ENCODE results near the gene PAPOLG. TPM values are rescaled to one million over a fixed set of nuclear protein-coding genes. Genes with fewer than 3 reads are reported as not detected.

PAPOLG gene
- total and polyA plus RNA-seq, 7 experiments from 2014 or later, result 14.9 to 42.4 (median 20.4) TPM

GRCh38 chr2:60717691-60718090, 38.4 kb upstream of the PAPOLG start:
- intact Hi-C loops (cut with micrococcal nuclease), result no loop called here
- Histone ChIP-seq H3K4me3 (ENCODE audit: low read length) (no peak overlapping the region), H3K36me3 (ENCODE audit: control insufficient read depth in 2 of 3, insufficient read depth in 3 of 3, low read length in 3 of 3) (no peaks in the 10 kb centered on the region), H3K4me1 (ENCODE audit: control insufficient read depth in 2 of 2, insufficient read depth in 2 of 2, low read length in 2 of 2) (no peaks in the 10 kb centered on the region), H3K9me3 (ENCODE audit: control insufficient read depth in 2 of 3, low read length in 3 of 3) (no peaks in the 10 kb centered on the region), H3K27me3 (ENCODE audit: control insufficient read depth in 2 of 2, insufficient read depth in 2 of 2, low read length in 2 of 2) (no peaks in the 10 kb centered on the region), H3K27ac (ENCODE audit: low read depth, low read length) (no peak overlapping the region)
- DNase-seq, result no peak
- peaks cover 0 to 3% (median 0%) of the 10 kb centered on the region in 5 donors for H3K27me3 Mint-ChIP-seq
- no peaks in the 10 kb centered on the region for H3K36me3 Mint-ChIP-seq
- no peak overlapping the region for H3K4me3 Mint-ChIP-seq
- ChIA-PET CTCF (no interaction called here), POLR2A (no interaction called here)
- H3K4me1 Mint-ChIP-seq, result peaks cover 0 to 3% (median 0%) of the 10 kb centered on the region in 7 donors
- H3K9me3 Mint-ChIP-seq, result peaks cover 0 to 2% (median 0%) of the 10 kb centered on the region in 11 donors
- peak; percentile 22 for ATAC-seq
- no peak overlapping the region for H3K27ac Mint-ChIP-seq

- no peaks in the 10 kb centered on the region for H3K9me3 ChIP-seq (ENCODE audit: control insufficient read depth in 2 of 3, low read length in 3 of 3)
- Mint-ChIP-seq H3K9me3 (peaks cover 0 to 1% (median 0%) of the 10 kb centered on the region in 11 donors), H3K4me3 (no peak overlapping the region), H3K27ac (no peak overlapping the region), H3K4me1 (peaks cover 0 to 3% (median 0%) of the 10 kb centered on the region in 7 donors), H3K36me3 (no peaks in the 10 kb centered on the region), H3K27me3 (peaks cover 0 to 2% (median 0%) of the 10 kb centered on the region in 5 donors)
- POLR2A ChIA-PET, result no interaction called here
- H3K36me3 ChIP-seq (ENCODE audit: control insufficient read depth in 2 of 3, insufficient read depth in 3 of 3, low read length in 3 of 3), result no peaks in the 10 kb centered on the region
- no peaks in the 10 kb centered on the region for H3K4me1 ChIP-seq (ENCODE audit: control insufficient read depth in 2 of 2, insufficient read depth in 2 of 2, low read length in 2 of 2)
- H3K27me3 ChIP-seq (ENCODE audit: control insufficient read depth in 2 of 2, insufficient read depth in 2 of 2, low read length in 2 of 2), result no peaks in the 10 kb centered on the region
- CTCF ChIA-PET, result no interaction called here
- no peak overlapping the region for H3K27ac ChIP-seq (ENCODE audit: low read depth, low read length)
- DNase-seq, result no peak
- no peak for ATAC-seq
- H3K4me3 ChIP-seq (ENCODE audit: low read length), result no peak overlapping the region
- intact Hi-C loops (cut with micrococcal nuclease), result no loop called here
These were observed 36.7 kb upstream of the PAPOLG start for GRCh38 chr2:60719331-60719730.

GRCh38 chr2:60725466-60725865, 30.6 kb upstream of the PAPOLG start:
- Histone ChIP-seq H3K9me3 (ENCODE audit: control insufficient read depth in 2 of 3, low read length in 3 of 3) (no peaks in the 10 kb centered on the region), H3K4me1 (ENCODE audit: control insufficient read depth in 2 of 2, insufficient read depth in 2 of 2, low read length in 2 of 2) (no peaks in the 10 kb centered on the region), H3K27ac (ENCODE audit: low read depth, low read length) (no peak overlapping the region), H3K4me3 (ENCODE audit: low read length) (no peak overlapping the region), H3K36me3 (ENCODE audit: control insufficient read depth in 2 of 3, insufficient read depth in 3 of 3, low read length in 3 of 3) (no peaks in the 10 kb centered on the region), H3K27me3 (ENCODE audit: control insufficient read depth in 2 of 2, insufficient read depth in 2 of 2, low read length in 2 of 2) (no peaks in the 10 kb centered on the region)
- Mint-ChIP-seq H3K36me3 (no peaks in the 10 kb centered on the region), H3K4me1 (no peaks in the 10 kb centered on the region), H3K9me3 (peaks cover 0 to 4% (median 0%) of the 10 kb centered on the region in 11 donors), H3K27ac (no peak overlapping the region), H3K27me3 (peaks cover 0 to 2% (median 0%) of the 10 kb centered on the region in 5 donors), H3K4me3 (no peak overlapping the region)
- CTCF ChIA-PET, result no interaction called here
- intact Hi-C loops (cut with micrococcal nuclease), result no loop called here
- DNase-seq (no peak), ATAC-seq (no peak)
- POLR2A ChIA-PET, result no interaction called here

- no peaks in the 10 kb centered on the region for H3K27me3 ChIP-seq (ENCODE audit: control insufficient read depth in 2 of 2, insufficient read depth in 2 of 2, low read length in 2 of 2)
- no peak overlapping the region for H3K4me3 ChIP-seq (ENCODE audit: low read length)
- no peaks in the 10 kb centered on the region for H3K36me3 Mint-ChIP-seq
- no peak overlapping the region for H3K4me3 Mint-ChIP-seq
- peaks cover 0 to 8% (median 1%) of the 10 kb centered on the region in 5 donors for H3K27me3 Mint-ChIP-seq
- DNase-seq, result no peak
- H3K36me3 ChIP-seq (ENCODE audit: control insufficient read depth in 2 of 3, insufficient read depth in 3 of 3, low read length in 3 of 3), result no peaks in the 10 kb centered on the region
- H3K27ac ChIP-seq (ENCODE audit: low read depth, low read length), result no peak overlapping the region
- ATAC-seq, result no peak
- CTCF ChIA-PET, result interaction anchor here (0.8 kb wide), 1 partner anchor 176 kb away, joined by 3 read pairs; no protein-coding TSS in a partner anchor
- intact Hi-C loops (cut with micrococcal nuclease), result no loop called here
- no peaks in the 10 kb centered on the region for H3K9me3 ChIP-seq (ENCODE audit: control insufficient read depth in 2 of 3, low read length in 3 of 3)
- POLR2A ChIA-PET, result no interaction called here
- H3K4me1 ChIP-seq (ENCODE audit: control insufficient read depth in 2 of 2, insufficient read depth in 2 of 2, low read length in 2 of 2), result no peaks in the 10 kb centered on the region
- no peak overlapping the region for H3K27ac Mint-ChIP-seq
- peaks cover 0 to 4% (median 0%) of the 10 kb centered on the region in 11 donors for H3K9me3 Mint-ChIP-seq
- H3K4me1 Mint-ChIP-seq, result no peaks in the 10 kb centered on the region
These were observed 27.2 kb upstream of the PAPOLG start for GRCh38 chr2:60728855-60729254.

GRCh38 chr2:60735496-60736250, 20.4 kb upstream of the PAPOLG start:
- H3K36me3 ChIP-seq (ENCODE audit: control insufficient read depth in 2 of 3, insufficient read depth in 3 of 3, low read length in 3 of 3), result no peaks in the 10 kb centered on the region
- ChIA-PET CTCF (no interaction called here), POLR2A (no interaction called here)
- Mint-ChIP-seq H3K27ac (no peak overlapping the region), H3K36me3 (no peaks in the 10 kb centered on the region), H3K9me3 (peaks cover 0 to 6% (median 0%) of the 10 kb centered on the region in 11 donors), H3K4me1 (peaks cover 6 to 13% (median 8%) of the 10 kb centered on the region in 7 donors), H3K27me3 (peaks cover 30 to 49% (median 35%) of the 10 kb centered on the region in 5 donors), H3K4me3 (peak overlapping the region; percentile 82 to 95 (median 90))
- H3K27ac ChIP-seq (ENCODE audit: low read depth, low read length), result no peak overlapping the region
- peak overlapping the region; percentile 46 for H3K4me3 ChIP-seq (ENCODE audit: low read length)
- no peaks in the 10 kb centered on the region for H3K9me3 ChIP-seq (ENCODE audit: control insufficient read depth in 2 of 3, low read length in 3 of 3)
- intact Hi-C loops (cut with micrococcal nuclease), result no loop called here
- ATAC-seq (peak; percentile 56), DNase-seq (peak in 6 of 9 donors; percentile 9 to 47 (median 30))
- H3K4me1 ChIP-seq (ENCODE audit: control insufficient read depth in 2 of 2, insufficient read depth in 2 of 2, low read length in 2 of 2), result no peaks in the 10 kb centered on the region
- no peaks in the 10 kb centered on the region for H3K27me3 ChIP-seq (ENCODE audit: control insufficient read depth in 2 of 2, insufficient read depth in 2 of 2, low read length in 2 of 2)

- peaks cover 6 to 13% (median 8%) of the 10 kb centered on the region in 7 donors for H3K4me1 Mint-ChIP-seq
- H3K27ac Mint-ChIP-seq, result no peak overlapping the region
- Histone ChIP-seq H3K36me3 (ENCODE audit: control insufficient read depth in 2 of 3, insufficient read depth in 3 of 3, low read length in 3 of 3) (no peaks in the 10 kb centered on the region), H3K27ac (ENCODE audit: low read depth, low read length) (no peak overlapping the region), H3K4me1 (ENCODE audit: control insufficient read depth in 2 of 2, insufficient read depth in 2 of 2, low read length in 2 of 2) (no peaks in the 10 kb centered on the region), H3K4me3 (ENCODE audit: low read length) (no peak overlapping the region), H3K9me3 (ENCODE audit: control insufficient read depth in 2 of 3, low read length in 3 of 3) (no peaks in the 10 kb centered on the region), H3K27me3 (ENCODE audit: control insufficient read depth in 2 of 2, insufficient read depth in 2 of 2, low read length in 2 of 2) (no peaks in the 10 kb centered on the region)
- H3K4me3 Mint-ChIP-seq, result no peak overlapping the region
- no peaks in the 10 kb centered on the region for H3K36me3 Mint-ChIP-seq
- ChIA-PET POLR2A (no interaction called here), CTCF (no interaction called here)
- peaks cover 27 to 46% (median 34%) of the 10 kb centered on the region in 5 donors for H3K27me3 Mint-ChIP-seq
- peaks cover 0 to 6% (median 0%) of the 10 kb centered on the region in 11 donors for H3K9me3 Mint-ChIP-seq
- DNase-seq (no peak), ATAC-seq (no peak)
- intact Hi-C loops (cut with micrococcal nuclease), result no loop called here
These were observed 17.4 kb upstream of the PAPOLG start for GRCh38 chr2:60738679-60739078.

- POLR2A ChIA-PET, result no interaction called here
- Histone ChIP-seq H3K27me3 (ENCODE audit: control insufficient read depth in 2 of 2, insufficient read depth in 2 of 2, low read length in 2 of 2) (no peaks in the 10 kb centered on the region), H3K27ac (ENCODE audit: low read depth, low read length) (no peak overlapping the region), H3K36me3 (ENCODE audit: control insufficient read depth in 2 of 3, insufficient read depth in 3 of 3, low read length in 3 of 3) (no peaks in the 10 kb centered on the region), H3K4me3 (ENCODE audit: low read length) (no peak overlapping the region), H3K9me3 (ENCODE audit: control insufficient read depth in 2 of 3, low read length in 3 of 3) (no peaks in the 10 kb centered on the region), H3K4me1 (ENCODE audit: control insufficient read depth in 2 of 2, insufficient read depth in 2 of 2, low read length in 2 of 2) (no peaks in the 10 kb centered on the region)
- H3K9me3 Mint-ChIP-seq, result peaks cover 0 to 6% (median 0%) of the 10 kb centered on the region in 11 donors
- H3K36me3 Mint-ChIP-seq, result no peaks in the 10 kb centered on the region
- peaks cover 26 to 42% (median 31%) of the 10 kb centered on the region in 5 donors for H3K27me3 Mint-ChIP-seq
- no peak overlapping the region for H3K4me3 Mint-ChIP-seq
- peaks cover 6 to 13% (median 8%) of the 10 kb centered on the region in 7 donors for H3K4me1 Mint-ChIP-seq
- no peak for ATAC-seq
- no peak for DNase-seq
- CTCF ChIA-PET, result no interaction called here
- no peak overlapping the region for H3K27ac Mint-ChIP-seq
- intact Hi-C loops (cut with micrococcal nuclease), result no loop called here
These were observed 16.9 kb upstream of the PAPOLG start for GRCh38 chr2:60739156-60739555.

All from naive thymus-derived CD4-positive, alpha-beta T cell (primary cell).